ENCODE data around the gene NUDT8.

NUDT8 gene

DNA sequence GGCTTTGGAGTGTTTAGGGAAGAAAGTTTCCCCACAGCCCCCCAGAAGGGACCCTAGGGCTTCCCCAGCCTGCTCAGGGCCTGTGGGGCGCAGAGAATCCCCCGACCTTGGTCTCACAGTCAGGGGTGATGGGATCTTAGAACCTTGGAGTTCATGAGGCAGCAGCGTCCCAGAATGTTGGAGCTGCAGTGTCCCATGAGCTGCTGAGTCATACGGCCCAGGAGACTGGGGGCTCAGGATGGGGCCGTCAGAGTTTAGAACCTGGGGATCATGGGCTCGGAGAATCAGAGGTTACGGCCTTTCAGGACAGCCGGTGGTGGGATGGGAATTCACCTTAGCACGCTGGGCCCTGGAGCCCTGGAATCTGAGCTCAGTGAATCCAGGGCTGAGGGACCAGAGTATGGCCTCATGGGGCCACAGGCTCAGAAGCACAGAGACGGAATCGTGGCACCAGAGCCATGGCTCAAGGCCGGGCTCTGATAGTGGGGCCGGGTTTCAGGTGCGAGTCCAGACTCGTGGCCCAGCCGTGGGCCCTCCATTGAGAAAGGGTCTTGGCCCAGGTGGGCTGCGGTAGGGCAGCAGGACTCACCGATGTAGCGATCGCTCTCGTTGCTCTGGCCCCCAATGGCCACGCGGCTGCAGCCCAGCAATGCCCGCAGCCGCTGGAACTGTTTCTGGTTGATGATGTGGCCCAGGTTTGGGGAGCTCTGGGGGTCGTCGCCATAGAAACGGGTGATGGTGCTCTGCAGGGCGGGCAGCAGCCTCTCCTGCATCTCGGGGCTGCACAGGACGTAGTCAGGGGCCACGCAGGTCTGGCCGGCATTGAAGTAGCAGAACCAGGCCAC, 35.2 kb upstream of the NUDT8 start:
- TF ChIP-seq, protein P1, sequence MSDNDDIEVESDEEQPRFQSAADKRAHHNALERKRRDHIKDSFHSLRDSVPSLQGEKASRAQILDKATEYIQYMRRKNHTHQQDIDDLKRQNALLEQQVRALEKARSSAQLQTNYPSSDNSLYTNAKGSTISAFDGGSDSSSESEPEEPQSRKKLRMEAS (IDR thresholded peaks at IDR 0.05), result no peak
- TF ChIP-seq RAD21 (IDR thresholded peaks at IDR 0.05; ENCODE audit: low read depth), result no peak
- TF ChIP-seq YY1 (IDR thresholded peaks at IDR 0.05; ENCODE audit: low read depth), result no peak
- TF ChIP-seq TCF12 (IDR thresholded peaks at IDR 0.05; ENCODE audit: low read depth), result no peak
- no peak for TF ChIP-seq TEAD4 (IDR thresholded peaks at IDR 0.05)
- TF ChIP-seq TAF1 (IDR thresholded peaks at IDR 0.05; ENCODE audit: low read depth), result no peak
- TF ChIP-seq FOXM1 (IDR thresholded peaks at IDR 0.05; ENCODE audit: borderline replicate concordance, low read depth), result no peak
- no peak for TF ChIP-seq ZBTB7A (IDR thresholded peaks at IDR 0.05; ENCODE audit: low read depth)
- no peak for TF ChIP-seq EGR1 (IDR thresholded peaks at IDR 0.05)
- TF ChIP-seq NFIC (IDR thresholded peaks at IDR 0.05), result no peak
- TF ChIP-seq, protein P2, sequence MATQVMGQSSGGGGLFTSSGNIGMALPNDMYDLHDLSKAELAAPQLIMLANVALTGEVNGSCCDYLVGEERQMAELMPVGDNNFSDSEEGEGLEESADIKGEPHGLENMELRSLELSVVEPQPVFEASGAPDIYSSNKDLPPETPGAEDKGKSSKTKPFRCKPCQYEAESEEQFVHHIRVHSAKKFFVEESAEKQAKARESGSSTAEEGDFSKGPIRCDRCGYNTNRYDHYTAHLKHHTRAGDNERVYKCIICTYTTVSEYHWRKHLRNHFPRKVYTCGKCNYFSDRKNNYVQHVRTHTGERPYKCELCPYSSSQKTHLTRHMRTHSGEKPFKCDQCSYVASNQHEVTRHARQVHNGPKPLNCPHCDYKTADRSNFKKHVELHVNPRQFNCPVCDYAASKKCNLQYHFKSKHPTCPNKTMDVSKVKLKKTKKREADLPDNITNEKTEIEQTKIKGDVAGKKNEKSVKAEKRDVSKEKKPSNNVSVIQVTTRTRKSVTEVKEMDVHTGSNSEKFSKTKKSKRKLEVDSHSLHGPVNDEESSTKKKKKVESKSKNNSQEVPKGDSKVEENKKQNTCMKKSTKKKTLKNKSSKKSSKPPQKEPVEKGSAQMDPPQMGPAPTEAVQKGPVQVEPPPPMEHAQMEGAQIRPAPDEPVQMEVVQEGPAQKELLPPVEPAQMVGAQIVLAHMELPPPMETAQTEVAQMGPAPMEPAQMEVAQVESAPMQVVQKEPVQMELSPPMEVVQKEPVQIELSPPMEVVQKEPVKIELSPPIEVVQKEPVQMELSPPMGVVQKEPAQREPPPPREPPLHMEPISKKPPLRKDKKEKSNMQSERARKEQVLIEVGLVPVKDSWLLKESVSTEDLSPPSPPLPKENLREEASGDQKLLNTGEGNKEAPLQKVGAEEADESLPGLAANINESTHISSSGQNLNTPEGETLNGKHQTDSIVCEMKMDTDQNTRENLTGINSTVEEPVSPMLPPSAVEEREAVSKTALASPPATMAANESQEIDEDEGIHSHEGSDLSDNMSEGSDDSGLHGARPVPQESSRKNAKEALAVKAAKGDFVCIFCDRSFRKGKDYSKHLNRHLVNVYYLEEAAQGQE (IDR thresholded peaks at IDR 0.05; ENCODE audit: low read depth), result no peak
- TF ChIP-seq CREB1 (IDR thresholded peaks at IDR 0.05; ENCODE audit: low read depth), result no peak
- no peak for TF ChIP-seq CEBPB (IDR thresholded peaks at IDR 0.05)
- TF ChIP-seq EP300 (IDR thresholded peaks at IDR 0.05; ENCODE audit: borderline replicate concordance), result no peak
- TF ChIP-seq, protein P3, sequence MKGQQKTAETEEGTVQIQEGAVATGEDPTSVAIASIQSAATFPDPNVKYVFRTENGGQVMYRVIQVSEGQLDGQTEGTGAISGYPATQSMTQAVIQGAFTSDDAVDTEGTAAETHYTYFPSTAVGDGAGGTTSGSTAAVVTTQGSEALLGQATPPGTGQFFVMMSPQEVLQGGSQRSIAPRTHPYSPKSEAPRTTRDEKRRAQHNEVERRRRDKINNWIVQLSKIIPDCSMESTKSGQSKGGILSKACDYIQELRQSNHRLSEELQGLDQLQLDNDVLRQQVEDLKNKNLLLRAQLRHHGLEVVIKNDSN (IDR thresholded peaks at IDR 0.05), result no peak

DNA sequence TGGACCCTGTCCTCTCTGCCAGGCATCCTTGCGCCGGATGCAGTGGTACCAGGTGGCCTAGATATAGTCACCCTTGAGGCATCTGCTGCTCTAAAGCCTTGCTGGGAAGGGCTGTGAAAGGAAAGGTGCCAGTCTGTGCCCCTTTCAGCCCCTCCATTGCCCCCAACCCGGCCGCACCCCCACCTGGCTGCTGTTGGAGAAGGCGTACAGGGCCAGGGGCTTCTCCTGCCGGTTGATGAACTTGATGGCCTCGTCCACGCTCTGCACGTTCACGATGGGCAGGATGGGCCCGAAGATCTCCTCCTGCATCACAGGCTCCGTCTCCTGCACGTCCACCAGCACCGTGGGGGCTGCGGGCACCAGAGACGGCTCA, 34.5 kb upstream of the NUDT8 start:
- TF ChIP-seq, protein P3 (IDR thresholded peaks at IDR 0.05), result no peak
- TF ChIP-seq NFIC (IDR thresholded peaks at IDR 0.05), result no peak
- no peak for TF ChIP-seq TAF1 (IDR thresholded peaks at IDR 0.05; ENCODE audit: low read depth)
- no peak for TF ChIP-seq RAD21 (IDR thresholded peaks at IDR 0.05; ENCODE audit: low read depth)
- TF ChIP-seq TEAD4 (IDR thresholded peaks at IDR 0.05), result no peak
- no peak for TF ChIP-seq FOXM1 (IDR thresholded peaks at IDR 0.05; ENCODE audit: borderline replicate concordance, low read depth)
- TF ChIP-seq ZBTB7A (IDR thresholded peaks at IDR 0.05; ENCODE audit: low read depth), result no peak
- TF ChIP-seq CREB1 (IDR thresholded peaks at IDR 0.05; ENCODE audit: low read depth), result no peak

DNA sequence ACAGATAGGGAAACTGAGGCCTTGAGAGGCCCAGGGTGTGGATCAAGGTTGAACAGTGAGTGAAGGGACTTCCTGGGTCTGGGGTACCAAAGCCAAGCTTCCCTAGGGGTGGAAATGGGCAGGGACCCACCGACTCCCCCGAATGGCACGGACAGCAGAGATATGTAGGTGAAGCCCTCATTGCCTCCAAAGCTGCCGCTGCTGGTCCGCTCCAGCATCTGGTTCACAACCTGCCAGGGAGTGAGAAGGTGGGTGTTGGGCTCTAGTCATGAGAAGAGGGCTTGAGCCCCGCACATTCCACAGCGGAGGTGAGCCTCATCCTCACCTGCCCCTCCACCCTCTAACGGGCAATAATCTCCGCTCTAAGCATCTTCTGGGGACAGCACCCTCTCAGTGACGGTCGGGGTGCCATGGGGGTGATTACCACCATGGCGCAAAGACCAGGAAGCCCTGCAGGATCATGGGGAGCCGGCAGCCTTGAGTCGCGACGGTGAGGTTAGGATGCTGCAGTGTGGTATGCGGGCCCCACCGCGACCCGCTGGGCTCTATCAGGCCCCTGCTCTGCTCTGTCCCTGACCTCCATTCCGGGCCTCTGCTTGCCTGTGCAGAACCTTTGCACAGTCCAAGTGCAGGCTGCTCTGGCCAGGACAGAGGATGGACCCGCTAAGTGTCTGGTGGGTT, 33.9 kb upstream of the NUDT8 start:
- TF ChIP-seq CREB1 (IDR thresholded peaks at IDR 0.05; ENCODE audit: low read depth), result no peak
- no peak for TF ChIP-seq ZBTB7A (IDR thresholded peaks at IDR 0.05; ENCODE audit: low read depth)
- TF ChIP-seq, protein P2 (IDR thresholded peaks at IDR 0.05; ENCODE audit: low read depth), result no peak
- TF ChIP-seq CEBPB (IDR thresholded peaks at IDR 0.05), result no peak
- TF ChIP-seq EP300 (IDR thresholded peaks at IDR 0.05; ENCODE audit: borderline replicate concordance), result no peak
- no peak for TF ChIP-seq RAD21 (IDR thresholded peaks at IDR 0.05; ENCODE audit: low read depth)
- no peak for TF ChIP-seq TAF1 (IDR thresholded peaks at IDR 0.05; ENCODE audit: low read depth)
- TF ChIP-seq, protein P1 (IDR thresholded peaks at IDR 0.05), result no peak
- TF ChIP-seq, protein P3 (IDR thresholded peaks at IDR 0.05), result no peak
- no peak for TF ChIP-seq FOXM1 (IDR thresholded peaks at IDR 0.05; ENCODE audit: borderline replicate concordance, low read depth)
- no peak for TF ChIP-seq NFIC (IDR thresholded peaks at IDR 0.05)
- no peak for TF ChIP-seq TEAD4 (IDR thresholded peaks at IDR 0.05)
- TF ChIP-seq EGR1 (IDR thresholded peaks at IDR 0.05), result no peak
- TF ChIP-seq TCF12 (IDR thresholded peaks at IDR 0.05; ENCODE audit: low read depth), result no peak
- TF ChIP-seq YY1 (IDR thresholded peaks at IDR 0.05; ENCODE audit: low read depth), result no peak

DNA sequence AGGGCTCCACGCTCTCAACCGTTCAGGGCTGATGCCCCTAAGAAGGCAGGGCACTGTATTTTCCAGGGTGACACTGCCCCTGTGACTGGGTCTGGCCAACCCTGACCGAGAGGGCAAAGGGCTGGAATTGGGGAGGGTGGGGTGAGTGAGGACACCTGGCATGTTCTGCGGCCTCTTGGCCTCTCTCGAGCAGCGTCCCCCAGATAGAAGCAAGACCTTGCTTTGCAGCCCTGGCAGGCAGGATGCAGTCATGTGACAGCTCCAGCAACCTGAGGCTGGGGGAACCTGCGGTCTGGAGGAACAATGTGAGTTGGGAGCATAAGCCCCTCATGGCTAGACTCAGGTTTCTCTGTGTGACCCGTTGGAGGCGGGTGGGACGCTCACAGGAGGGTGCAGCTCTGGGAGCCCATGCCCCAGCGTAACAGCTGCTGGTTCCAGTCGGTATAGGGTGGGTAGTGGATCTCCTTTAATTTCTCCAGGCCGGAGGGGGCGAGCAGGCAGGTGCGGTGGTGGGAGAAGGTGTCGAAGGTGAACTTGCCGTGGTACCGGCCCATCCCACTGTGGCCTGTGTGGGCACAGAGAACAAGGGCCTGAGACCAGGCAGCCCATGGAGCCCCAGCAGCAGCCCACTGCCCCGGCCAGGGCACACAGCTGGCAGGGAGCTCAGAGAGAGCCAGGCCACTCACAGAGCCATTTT, 33.2 kb upstream of the NUDT8 start:
- TF ChIP-seq, protein P1 (IDR thresholded peaks at IDR 0.05), result no peak
- TF ChIP-seq, protein P3 (IDR thresholded peaks at IDR 0.05), result 0 out of 2 replicates have a peak, but pooled peaks have one; percentile 10
